Measurements from ENCODE around the gene IMMP2L.

The IMMP2L gene

GRCh38 chr7:110775046-110775445, 787.2 kb downstream of the IMMP2L start:
- Histone ChIP-seq H3K36me3 (ENCODE audit: control insufficient read depth, insufficient read depth, low read length) (no peaks in the 10 kb centered on the region), H3K9ac (ENCODE audit: low read length) (no peak overlapping the region), H3K9me3 (ENCODE audit: control insufficient read depth, insufficient read depth, low read depth, low read length) (no peaks in the 10 kb centered on the region), H3K27ac (ENCODE audit: low read depth, low read length) (no peak overlapping the region), H3K27me3 (ENCODE audit: control insufficient read depth, insufficient read depth, low read length) (no peaks in the 10 kb centered on the region), H3K4me1 (ENCODE audit: control insufficient read depth, insufficient read depth, low read length) (no peaks in the 10 kb centered on the region), H3K4me3 (ENCODE audit: low read depth, low read length) (no peak overlapping the region)

- Histone ChIP-seq H3K9me3 (ENCODE audit: control insufficient read depth, insufficient read depth, low read depth, low read length) (no peaks in the 10 kb centered on the region), H3K27ac (ENCODE audit: low read depth, low read length) (no peak overlapping the region), H3K9ac (ENCODE audit: low read length) (no peak overlapping the region), H3K27me3 (ENCODE audit: control insufficient read depth, insufficient read depth, low read length) (no peaks in the 10 kb centered on the region), H3K36me3 (ENCODE audit: control insufficient read depth, insufficient read depth, low read length) (no peaks in the 10 kb centered on the region), H3K4me1 (ENCODE audit: control insufficient read depth, insufficient read depth, low read length) (no peaks in the 10 kb centered on the region), H3K4me3 (ENCODE audit: low read depth, low read length) (no peak overlapping the region)
These were observed 788.2 kb downstream of the IMMP2L start for GRCh38 chr7:110774071-110774470.

GRCh38 chr7:110772615-110773014, 789.7 kb downstream of the IMMP2L start:
- H3K36me3 ChIP-seq (ENCODE audit: control insufficient read depth, insufficient read depth, low read length): no peaks in the 10 kb centered on the region
- H3K4me3 ChIP-seq (ENCODE audit: low read depth, low read length): no peak overlapping the region
- H3K27me3 ChIP-seq (ENCODE audit: control insufficient read depth, insufficient read depth, low read length): no peaks in the 10 kb centered on the region
- H3K27ac ChIP-seq (ENCODE audit: low read depth, low read length): no peak overlapping the region
- H3K9ac ChIP-seq (ENCODE audit: low read length): no peak overlapping the region
- no peaks in the 10 kb centered on the region for H3K9me3 ChIP-seq (ENCODE audit: control insufficient read depth, insufficient read depth, low read depth, low read length)
- H3K4me1 ChIP-seq (ENCODE audit: control insufficient read depth, insufficient read depth, low read length): no peaks in the 10 kb centered on the region

- no peak overlapping the region for H3K4me3 ChIP-seq (ENCODE audit: low read depth, low read length)
These were observed 790.6 kb downstream of the IMMP2L start for GRCh38 chr7:110771717-110772116.

GRCh38 chr7:110767550-110768110, 794.7 kb downstream of the IMMP2L start:
- Histone ChIP-seq H3K27ac (ENCODE audit: low read depth, low read length) (no peak overlapping the region), H3K9me3 (ENCODE audit: control insufficient read depth, insufficient read depth, low read depth, low read length) (no peaks in the 10 kb centered on the region), H3K27me3 (ENCODE audit: control insufficient read depth, insufficient read depth, low read length) (no peaks in the 10 kb centered on the region), H3K4me1 (ENCODE audit: control insufficient read depth, insufficient read depth, low read length) (peaks cover 11% of the 10 kb centered on the region; the same call in 1 of the 2 replicates), H3K4me3 (ENCODE audit: low read depth, low read length) (no peak overlapping the region), H3K9ac (ENCODE audit: low read length) (no peak overlapping the region), H3K36me3 (ENCODE audit: control insufficient read depth, insufficient read depth, low read length) (no peaks in the 10 kb centered on the region)

More at GRCh38 chr7:110771717-110772116, 790.6 kb downstream of the IMMP2L start:
- Histone ChIP-seq H3K27ac (ENCODE audit: low read depth, low read length) (no peak overlapping the region), H3K9ac (ENCODE audit: low read length) (no peak overlapping the region), H3K9me3 (ENCODE audit: control insufficient read depth, insufficient read depth, low read depth, low read length) (no peaks in the 10 kb centered on the region), H3K27me3 (ENCODE audit: control insufficient read depth, insufficient read depth, low read length) (no peaks in the 10 kb centered on the region), H3K36me3 (ENCODE audit: control insufficient read depth, insufficient read depth, low read length) (no peaks in the 10 kb centered on the region), H3K4me1 (ENCODE audit: control insufficient read depth, insufficient read depth, low read length) (peaks cover 8% of the 10 kb centered on the region; the same call in 1 of the 2 replicates)

GRCh38 chr7:110766864-110767263, 795.4 kb downstream of the IMMP2L start:
- Histone ChIP-seq H3K9ac (ENCODE audit: low read length) (no peak overlapping the region), H3K27me3 (ENCODE audit: control insufficient read depth, insufficient read depth, low read length) (no peaks in the 10 kb centered on the region), H3K27ac (ENCODE audit: low read depth, low read length) (no peak overlapping the region), H3K9me3 (ENCODE audit: control insufficient read depth, insufficient read depth, low read depth, low read length) (no peaks in the 10 kb centered on the region), H3K4me3 (ENCODE audit: low read depth, low read length) (no peak overlapping the region), H3K36me3 (ENCODE audit: control insufficient read depth, insufficient read depth, low read length) (no peaks in the 10 kb centered on the region), H3K4me1 (ENCODE audit: control insufficient read depth, insufficient read depth, low read length) (peaks cover 11% of the 10 kb centered on the region; the same call in 1 of the 2 replicates)

GRCh38 chr7:110764852-110765251, 797.4 kb downstream of the IMMP2L start:
- Histone ChIP-seq H3K36me3 (ENCODE audit: control insufficient read depth, insufficient read depth, low read length) (no peaks in the 10 kb centered on the region), H3K9ac (ENCODE audit: low read length) (no peak overlapping the region), H3K4me1 (ENCODE audit: control insufficient read depth, insufficient read depth, low read length) (peaks cover 11% of the 10 kb centered on the region; the same call in 1 of the 2 replicates), H3K4me3 (ENCODE audit: low read depth, low read length) (no peak overlapping the region), H3K27ac (ENCODE audit: low read depth, low read length) (no peak overlapping the region), H3K9me3 (ENCODE audit: control insufficient read depth, insufficient read depth, low read depth, low read length) (no peaks in the 10 kb centered on the region), H3K27me3 (ENCODE audit: control insufficient read depth, insufficient read depth, low read length) (no peaks in the 10 kb centered on the region)

- Histone ChIP-seq H3K4me1 (ENCODE audit: control insufficient read depth, insufficient read depth, low read length) (peaks cover 11% of the 10 kb centered on the region; the same call in 1 of the 2 replicates), H3K27me3 (ENCODE audit: control insufficient read depth, insufficient read depth, low read length) (no peaks in the 10 kb centered on the region), H3K36me3 (ENCODE audit: control insufficient read depth, insufficient read depth, low read length) (no peaks in the 10 kb centered on the region), H3K9ac (ENCODE audit: low read length) (no peak overlapping the region), H3K9me3 (ENCODE audit: control insufficient read depth, insufficient read depth, low read depth, low read length) (no peaks in the 10 kb centered on the region), H3K4me3 (ENCODE audit: low read depth, low read length) (no peak overlapping the region), H3K27ac (ENCODE audit: low read depth, low read length) (no peak overlapping the region)
These were observed 799.6 kb downstream of the IMMP2L start for GRCh38 chr7:110762546-110763225.

- no peaks in the 10 kb centered on the region for H3K4me1 ChIP-seq (ENCODE audit: control insufficient read depth, insufficient read depth, low read length)
- no peaks in the 10 kb centered on the region for H3K36me3 ChIP-seq (ENCODE audit: control insufficient read depth, insufficient read depth, low read length)
- H3K27me3 ChIP-seq (ENCODE audit: control insufficient read depth, insufficient read depth, low read length): no peaks in the 10 kb centered on the region
- no peaks in the 10 kb centered on the region for H3K9me3 ChIP-seq (ENCODE audit: control insufficient read depth, insufficient read depth, low read depth, low read length)
- H3K27ac ChIP-seq (ENCODE audit: low read depth, low read length): no peak overlapping the region
- H3K9ac ChIP-seq (ENCODE audit: low read length): no peak overlapping the region
- no peak overlapping the region for H3K4me3 ChIP-seq (ENCODE audit: low read depth, low read length)
These were observed 802.0 kb downstream of the IMMP2L start for GRCh38 chr7:110760341-110760740.

GRCh38 chr7:110759069-110759468, 803.2 kb downstream of the IMMP2L start:
- Histone ChIP-seq H3K27me3 (ENCODE audit: control insufficient read depth, insufficient read depth, low read length) (no peaks in the 10 kb centered on the region), H3K4me1 (ENCODE audit: control insufficient read depth, insufficient read depth, low read length) (no peaks in the 10 kb centered on the region), H3K9me3 (ENCODE audit: control insufficient read depth, insufficient read depth, low read depth, low read length) (no peaks in the 10 kb centered on the region), H3K4me3 (ENCODE audit: low read depth, low read length) (no peak overlapping the region), H3K9ac (ENCODE audit: low read length) (no peak overlapping the region), H3K27ac (ENCODE audit: low read depth, low read length) (no peak overlapping the region), H3K36me3 (ENCODE audit: control insufficient read depth, insufficient read depth, low read length) (no peaks in the 10 kb centered on the region)

GRCh38 chr7:110754649-110755048, 807.6 kb downstream of the IMMP2L start:
- Histone ChIP-seq H3K36me3 (ENCODE audit: control insufficient read depth, insufficient read depth, low read length) (no peaks in the 10 kb centered on the region), H3K9me3 (ENCODE audit: control insufficient read depth, insufficient read depth, low read depth, low read length) (no peaks in the 10 kb centered on the region), H3K9ac (ENCODE audit: low read length) (no peak overlapping the region), H3K4me1 (ENCODE audit: control insufficient read depth, insufficient read depth, low read length) (no peaks in the 10 kb centered on the region), H3K27ac (ENCODE audit: low read depth, low read length) (no peak overlapping the region), H3K4me3 (ENCODE audit: low read depth, low read length) (no peak overlapping the region), H3K27me3 (ENCODE audit: control insufficient read depth, insufficient read depth, low read length) (no peaks in the 10 kb centered on the region)

Data from HUES6 (cell line).